Upper lobe of right lung (tissue), 1 donor: ENCODE data around the gene POC1A. TPM values are rescaled to one million over a fixed set of nuclear protein-coding genes. Genes with fewer than 3 reads are reported as not detected.

Experiments used
- ATAC-seq: fragments of 200-7000 bp; cut with Tn5 transposase; one replicate; pipeline ENCODE4 v1.9.1; 2020; ENCODE audit warnings: mild to moderate bottlenecking, moderate library complexity
- DNase-seq: peaks from one replicate; pipeline ENCODE4 v3.0.0-alpha.2; 2020
- H3K27ac ChIP-seq: fragments of 200-600 bp; one replicate; pipeline ENCODE4 v1.8.0; 2022
- H3K27me3 ChIP-seq: fragments of 200-600 bp; one replicate; pipeline ENCODE4 v1.8.0; 2022; ENCODE audit warnings: mild to moderate bottlenecking
- H3K36me3 ChIP-seq: fragments of 200-600 bp; one replicate; pipeline ENCODE4 v1.8.0; 2022
- H3K4me1 ChIP-seq: fragments of 200-600 bp; one replicate; pipeline ENCODE4 v1.8.0; 2022
- H3K4me3 ChIP-seq: fragments of 200-600 bp; one replicate; pipeline ENCODE4 v1.8.0; 2022; ENCODE audit warnings: mild to moderate bottlenecking
- H3K9me3 ChIP-seq: fragments of 200-600 bp; one replicate; pipeline ENCODE4 v1.8.0; 2022
- CTCF ChIP-seq: fragments of 200-600 bp; IDR thresholded peaks from one replicate; pipeline ENCODE4 v1.8.0; 2022; ENCODE audit warnings: antibody characterized with exemption
- intact Hi-C: fragments of 100-400 bp; cut with DNase I; formaldehyde crosslinking; loops from one replicate; pipeline ENCODE4 v1.11.0; 2022
- total RNA-seq: library from RNA; stranded (reverse); fragmentation: NEBNext Ultra II Directional; extraction: Animal tissue kit (Norgen Biotek cat#: 25700); gene quantifications from one replicate; pipeline ENCODE4 v1.2.1, GENCODE V29; 2021
- donor health status: DM: no; HTN: yes; CAD: no; lungs with severe emphysema.

The POC1A gene
- total RNA-seq, 1 donor from 2014 or later, result 2.5 TPM

- Histone ChIP-seq H3K36me3 (no peaks in the 10 kb centered on the region), H3K4me3 (no peak overlapping the region), H3K27ac (no peak overlapping the region), H3K27me3 (no peaks in the 10 kb centered on the region), H3K9me3 (no peaks in the 10 kb centered on the region), H3K4me1 (no peaks in the 10 kb centered on the region)
- no peak for TF ChIP-seq CTCF
- no peak for DNase-seq
- no peak for ATAC-seq
- intact Hi-C loops, result no loop called here
Observed at GRCh38 chr3:52031896-52032295, 122.3 kb downstream of the POC1A start.

- TF ChIP-seq CTCF, result no peak
- no peaks in the 10 kb centered on the region for H3K27me3 ChIP-seq
- intact Hi-C loops, result no loop called here
Observed at GRCh38 chr3:52030714-52031310, 123.4 kb downstream of the POC1A start.

GRCh38 chr3:52029535-52029934 is 124.7 kb downstream of the POC1A start:
- no peak for TF ChIP-seq CTCF
- H3K27me3 ChIP-seq, result no peaks in the 10 kb centered on the region
- no peaks in the 10 kb centered on the region for H3K36me3 ChIP-seq
- H3K4me1 ChIP-seq, result no peaks in the 10 kb centered on the region
- intact Hi-C loops, result no loop called here
- H3K27ac ChIP-seq, result no peak overlapping the region
- no peak overlapping the region for H3K4me3 ChIP-seq
- DNase-seq (no peak), ATAC-seq (no peak)
- no peaks in the 10 kb centered on the region for H3K9me3 ChIP-seq

More at GRCh38 chr3:52030714-52031310, 123.4 kb downstream of the POC1A start:
- DNase-seq (no peak), ATAC-seq (no peak)
- no peaks in the 10 kb centered on the region for H3K4me1 ChIP-seq
- no peak overlapping the region for H3K27ac ChIP-seq
- H3K4me3 ChIP-seq, result no peak overlapping the region
- no peaks in the 10 kb centered on the region for H3K9me3 ChIP-seq
- H3K36me3 ChIP-seq, result no peaks in the 10 kb centered on the region

DNA sequence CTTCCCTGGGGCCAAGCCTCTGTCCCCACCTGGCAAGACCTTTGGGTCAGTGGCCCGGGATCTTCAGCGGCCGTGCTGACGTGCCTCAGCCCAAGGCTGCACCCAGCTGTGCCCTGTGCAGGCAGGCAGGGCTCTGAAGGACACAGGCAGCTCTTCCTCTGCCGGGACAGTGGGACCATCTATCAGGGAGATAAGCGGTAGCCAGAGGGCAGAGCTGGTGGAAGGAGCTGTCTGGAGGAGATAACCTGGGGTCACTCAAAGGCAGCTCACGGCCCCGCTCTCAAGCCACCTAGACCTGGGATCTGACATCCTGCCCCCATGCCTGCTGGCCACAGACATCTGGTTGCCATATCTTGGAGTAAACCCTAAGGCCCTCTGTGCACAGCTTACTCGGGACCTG is 125.2 kb downstream of the POC1A start:
- ATAC-seq (no peak), DNase-seq (no peak)
- Histone ChIP-seq H3K9me3 (no peaks in the 10 kb centered on the region), H3K27me3 (no peaks in the 10 kb centered on the region), H3K4me1 (no peaks in the 10 kb centered on the region), H3K27ac (no peak overlapping the region), H3K4me3 (no peak overlapping the region), H3K36me3 (no peaks in the 10 kb centered on the region)
- no peak for TF ChIP-seq CTCF
- intact Hi-C loops, result no loop called here

- DNase-seq (no peak), ATAC-seq (no peak)
- Histone ChIP-seq H3K36me3 (no peaks in the 10 kb centered on the region), H3K27me3 (no peaks in the 10 kb centered on the region), H3K4me1 (no peaks in the 10 kb centered on the region), H3K27ac (no peak overlapping the region), H3K9me3 (no peaks in the 10 kb centered on the region), H3K4me3 (no peak overlapping the region)
- no peak for TF ChIP-seq CTCF
- intact Hi-C loops, result no loop called here
Observed at GRCh38 chr3:52028572-52028971, 125.7 kb downstream of the POC1A start.

DNA sequence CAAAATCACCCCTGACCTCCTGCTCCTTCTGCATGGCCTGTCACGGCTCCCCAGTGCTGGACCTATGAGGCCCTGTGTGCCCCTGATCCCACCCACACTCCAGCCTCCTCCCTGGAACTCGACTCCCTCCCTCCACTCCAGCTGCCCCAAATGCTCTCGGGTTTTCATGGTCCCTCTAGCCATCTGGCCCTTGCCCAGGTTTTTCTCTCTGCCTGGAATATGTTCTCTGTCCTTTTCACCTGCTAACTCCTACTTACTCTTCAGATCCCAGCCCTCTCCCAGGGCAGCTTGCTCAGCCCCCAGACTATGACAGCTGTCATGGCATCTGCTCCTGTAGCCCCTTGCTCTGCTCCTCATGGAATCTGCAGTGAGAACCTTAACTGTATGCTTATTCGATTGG is 128.2 kb downstream of the POC1A start:
- no peak overlapping the region for H3K27ac ChIP-seq

More for the DNA sequence above, 128.2 kb downstream of the POC1A start:
- ATAC-seq, result no peak
- H3K9me3 ChIP-seq, result no peaks in the 10 kb centered on the region
- no peak overlapping the region for H3K4me3 ChIP-seq
- no peaks in the 10 kb centered on the region for H3K36me3 ChIP-seq
- no peak for DNase-seq
- H3K27me3 ChIP-seq, result no peaks in the 10 kb centered on the region
- peaks cover 8% of the 10 kb centered on the region for H3K4me1 ChIP-seq
- intact Hi-C loops, result no loop called here
- no peak for TF ChIP-seq CTCF
